SK-N-MC (cell line): ENCODE results near the gene GPR162.

Source experiments
- DNase-seq: peaks from one replicate; pipeline ENCODE4 v3.0.0-alpha.2; 2011; ENCODE audit warnings: low read depth, low spot score
- H3K27ac ChIP-seq: fragments of 200-600 bp; sonication (generic); 2 replicates; pipeline ENCODE4 v1.5.1; 2016; ENCODE audit warnings: mixed run types
- H3K36me3 ChIP-seq: fragments of 200-600 bp; sonication (generic); 2 replicates; pipeline ENCODE4 v1.6.1; 2017; ENCODE audit warnings: antibody characterized with exemption, low read length, mixed read lengths; ENCODE audit not compliant: insufficient read depth
- H3K4me3 ChIP-seq: fragments of 200-600 bp; sonication (generic); 2 replicates; pipeline ENCODE4 v1.5.1; 2016
- H3K9ac ChIP-seq: fragments of 200-600 bp; sonication (generic); 2 replicates; pipeline ENCODE4 v1.8.0; 2017; ENCODE audit warnings: mixed run types, mixed read lengths; ENCODE audit not compliant: insufficient read length
- H3K9me3 ChIP-seq: fragments of 200-600 bp; sonication (generic); 2 replicates; pipeline ENCODE4 v1.6.1; 2017; ENCODE audit warnings: low read depth, mild to moderate bottlenecking, antibody characterized with exemption, low read length, moderate library complexity, mixed read lengths
- EZH2 ChIP-seq: fragments of 200-600 bp; sonication (generic); IDR thresholded peaks from one replicate; pipeline ENCODE4 v1.6.1; 2017; ENCODE audit warnings: antibody characterized with exemption
- FOXP2 ChIP-seq: optimal IDR thresholded peaks from 2 replicates; pipeline ENCODE3; 2011; ENCODE audit warnings: mild to moderate bottlenecking, moderate library complexity; ENCODE audit not compliant: insufficient read depth; ENCODE audit errors: extremely low read length, control extremely low read depth
- POLR2AphosphoS5 ChIP-seq: IDR thresholded peaks from 2 replicates; pipeline ENCODE4 v1.6.1; 2012; ENCODE audit warnings: mild to moderate bottlenecking, low read depth, low read length, borderline replicate concordance

The GPR162 gene

DNA sequence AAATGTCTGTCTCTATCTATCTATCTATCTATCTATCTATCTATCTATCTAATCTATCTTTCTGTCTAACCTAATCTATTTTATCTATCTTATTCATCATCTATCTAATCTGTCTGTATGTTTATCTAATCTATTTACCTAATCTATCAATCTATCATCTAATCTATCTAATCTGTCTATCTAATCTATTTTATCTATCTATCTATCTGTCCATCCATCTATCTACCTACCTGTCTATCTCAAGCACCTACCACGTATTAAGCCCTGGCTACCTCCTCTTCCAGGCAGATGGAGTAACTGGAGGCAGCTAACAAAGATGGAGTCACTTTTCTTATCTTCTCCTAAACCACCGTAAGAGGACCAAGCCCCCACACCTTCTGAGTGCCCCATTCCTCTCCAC, 26.5 kb upstream of the GPR162 start:
- Histone ChIP-seq H3K4me3 (no peak overlapping the region), H3K27ac (no peak overlapping the region), H3K9ac (no peak overlapping the region), H3K36me3 (no peaks in the 10 kb centered on the region), H3K9me3 (no peaks in the 10 kb centered on the region)
- no peak for DNase-seq
- no peak for TF ChIP-seq FOXP2
- no peak for TF ChIP-seq EZH2
- no peak for TF ChIP-seq POLR2AphosphoS5

DNA sequence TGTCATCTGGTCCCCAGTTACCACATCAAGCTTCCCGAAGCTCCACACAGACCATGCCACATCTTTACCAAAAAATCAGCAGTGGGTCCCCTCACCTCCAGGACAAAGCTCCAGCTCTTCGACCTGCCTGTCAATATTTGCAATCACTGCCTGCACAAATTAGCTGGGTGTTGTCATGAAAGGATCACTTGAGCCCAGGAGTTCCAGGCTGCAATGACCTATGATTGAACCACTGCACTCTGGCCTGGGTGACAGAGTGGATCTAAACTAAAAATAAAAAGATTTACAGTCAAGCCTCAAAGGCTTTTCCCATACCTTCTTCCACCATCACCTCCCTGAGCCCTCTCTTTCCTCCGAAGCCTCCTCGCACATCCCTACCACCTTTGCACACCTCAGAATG, 25.0 kb upstream of the GPR162 start:
- H3K4me3 ChIP-seq: no peak overlapping the region
- TF ChIP-seq EZH2: no peak
- no peak for DNase-seq

GRCh38 chr12:6799147-6799546, 22.5 kb upstream of the GPR162 start:
- no peak overlapping the region for H3K27ac ChIP-seq
- DNase-seq: no peak
- TF ChIP-seq EZH2 (no peak), POLR2AphosphoS5 (no peak), FOXP2 (no peak)
- no peak overlapping the region for H3K9ac ChIP-seq
- no peaks in the 10 kb centered on the region for H3K9me3 ChIP-seq
- H3K36me3 ChIP-seq: no peaks in the 10 kb centered on the region
- no peak overlapping the region for H3K4me3 ChIP-seq

More for the DNA sequence above, 25.0 kb upstream of the GPR162 start:
- Histone ChIP-seq H3K9me3 (no peaks in the 10 kb centered on the region), H3K27ac (no peak overlapping the region), H3K36me3 (no peaks in the 10 kb centered on the region), H3K9ac (no peak overlapping the region)

DNA sequence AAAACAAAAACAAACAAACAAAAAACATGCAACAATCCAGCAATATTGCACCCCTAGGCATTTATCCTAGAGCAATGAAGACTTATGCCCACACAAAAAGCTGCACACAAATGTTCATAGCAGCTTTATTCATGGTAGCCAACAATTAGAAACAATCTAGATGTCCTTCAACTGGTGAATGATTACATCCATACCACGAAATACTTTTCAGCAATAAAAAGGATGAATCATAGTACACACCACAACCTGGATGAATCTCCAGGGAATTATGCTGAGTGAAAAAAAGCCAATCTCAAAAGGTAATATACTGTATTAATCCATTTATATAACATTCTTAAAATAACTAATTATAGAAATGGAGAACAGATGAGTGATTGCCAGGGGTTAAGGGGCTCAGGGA, 14.5 kb upstream of the GPR162 start:
- Histone ChIP-seq H3K9ac (no peak overlapping the region), H3K27ac (no peak overlapping the region), H3K4me3 (no peak overlapping the region), H3K9me3 (no peaks in the 10 kb centered on the region), H3K36me3 (no peaks in the 10 kb centered on the region)
- TF ChIP-seq POLR2AphosphoS5: no peak
- TF ChIP-seq FOXP2: no peak
- no peak for TF ChIP-seq EZH2
- DNase-seq: no peak

GRCh38 chr12:6809056-6809455, 12.6 kb upstream of the GPR162 start:
- Histone ChIP-seq H3K9me3 (no peaks in the 10 kb centered on the region), H3K36me3 (no peaks in the 10 kb centered on the region), H3K9ac (no peak overlapping the region), H3K27ac (no peak overlapping the region), H3K4me3 (no peak overlapping the region)
- TF ChIP-seq EZH2: no peak
- no peak for TF ChIP-seq FOXP2
- no peak for TF ChIP-seq POLR2AphosphoS5
- DNase-seq: no peak

DNA sequence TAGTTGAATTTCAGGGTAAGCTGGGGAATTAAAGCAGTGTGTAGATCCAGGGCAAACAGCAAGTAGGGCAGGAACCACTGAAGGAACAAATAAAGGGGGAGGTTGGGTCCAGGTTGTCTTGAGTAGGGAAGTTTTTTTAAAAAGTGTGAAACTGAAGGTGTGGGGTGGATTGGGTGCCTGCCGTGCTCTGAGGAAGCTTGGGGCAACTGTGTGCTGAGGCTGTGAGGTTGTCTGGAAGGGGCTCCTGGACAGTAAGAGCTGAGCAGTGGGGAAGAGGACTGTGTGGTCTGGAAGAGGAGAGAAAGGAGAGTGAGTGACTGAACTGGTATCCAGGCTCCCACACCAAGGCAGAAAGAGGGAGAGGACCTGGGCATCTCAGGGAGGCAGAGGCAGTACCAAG, 10.9 kb upstream of the GPR162 start:
- Histone ChIP-seq H3K27ac (no peak overlapping the region), H3K9me3 (no peaks in the 10 kb centered on the region)
- TF ChIP-seq POLR2AphosphoS5 (no peak), EZH2 (no peak), FOXP2 (no peak)

GRCh38 chr12:6813363-6813762, 8.3 kb upstream of the GPR162 start:
- no peak for DNase-seq
- H3K9me3 ChIP-seq: no peaks in the 10 kb centered on the region
- H3K27ac ChIP-seq: no peak overlapping the region
- no peak overlapping the region for H3K4me3 ChIP-seq
- H3K9ac ChIP-seq: no peak overlapping the region
- H3K36me3 ChIP-seq: no peaks in the 10 kb centered on the region
- no peak for TF ChIP-seq POLR2AphosphoS5
- no peak for TF ChIP-seq EZH2
- no peak for TF ChIP-seq FOXP2

More for the DNA sequence above, 10.9 kb upstream of the GPR162 start:
- DNase-seq: no peak
- H3K9ac ChIP-seq: no peak overlapping the region
- no peaks in the 10 kb centered on the region for H3K36me3 ChIP-seq
- no peak overlapping the region for H3K4me3 ChIP-seq

GRCh38 chr12:6816598-6816997, 5.0 kb upstream of the GPR162 start:
- no peak for TF ChIP-seq EZH2
- TF ChIP-seq FOXP2: no peak
- no peak for TF ChIP-seq POLR2AphosphoS5
- DNase-seq: no peak
- no peaks in the 10 kb centered on the region for H3K9me3 ChIP-seq
- H3K36me3 ChIP-seq: no peaks in the 10 kb centered on the region
- no peak overlapping the region for H3K4me3 ChIP-seq
- no peak overlapping the region for H3K27ac ChIP-seq
- H3K9ac ChIP-seq: no peak overlapping the region

DNA sequence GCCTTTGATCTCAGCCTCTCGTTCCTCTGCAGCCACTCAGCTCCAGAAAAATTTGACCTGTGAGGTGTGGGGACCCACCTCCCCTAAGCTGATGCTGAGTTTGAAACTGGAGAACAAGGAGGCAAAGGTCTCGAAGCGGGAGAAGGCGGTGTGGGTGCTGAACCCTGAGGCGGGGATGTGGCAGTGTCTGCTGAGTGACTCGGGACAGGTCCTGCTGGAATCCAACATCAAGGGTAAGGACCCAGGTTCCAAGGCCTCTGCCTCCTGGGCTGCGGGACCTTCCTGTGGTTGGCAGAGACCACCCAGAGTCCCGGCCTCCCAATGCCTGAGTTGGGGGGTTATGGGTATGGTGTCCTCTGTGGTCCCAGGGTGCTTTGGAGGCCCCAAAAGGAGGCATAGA, 4.5 kb upstream of the GPR162 start:
- Histone ChIP-seq H3K9me3 (no peaks in the 10 kb centered on the region), H3K27ac (no peak overlapping the region)

GRCh38 chr12:6817662-6818157, 3.9 kb upstream of the GPR162 start:
- no peak for DNase-seq
- H3K9ac ChIP-seq: no peak overlapping the region
- no peaks in the 10 kb centered on the region for H3K36me3 ChIP-seq
- TF ChIP-seq EZH2: no peak
- TF ChIP-seq POLR2AphosphoS5: no peak
- TF ChIP-seq FOXP2: no peak
- no peak overlapping the region for H3K27ac ChIP-seq
- H3K9me3 ChIP-seq: no peaks in the 10 kb centered on the region
- no peak overlapping the region for H3K4me3 ChIP-seq

More for the DNA sequence above, 4.5 kb upstream of the GPR162 start:
- DNase-seq: no peak
- Histone ChIP-seq H3K36me3 (no peaks in the 10 kb centered on the region), H3K4me3 (no peak overlapping the region), H3K9ac (no peak overlapping the region)
- TF ChIP-seq EZH2 (no peak), FOXP2 (no peak), POLR2AphosphoS5 (no peak)
